OCI-LY1 (cell line): ENCODE data around the gene ANXA3.

Source experiments
- H2AFZ ChIP-seq: fragments of 200-600 bp; sonication (generic), shearing (Covaris generic); 2 replicates; pipeline ENCODE4 v1.6.0; 2014; ENCODE audit warnings: antibody characterized with exemption, mild to moderate bottlenecking, low read length
- H3F3A ChIP-seq: fragments of 200-600 bp; sonication (generic), shearing (Covaris generic); 2 replicates; pipeline ENCODE4 v1.6.0; 2014; ENCODE audit warnings: mild to moderate bottlenecking, antibody characterized with exemption, low read length, moderate library complexity; ENCODE audit not compliant: insufficient read depth
- H3K27ac ChIP-seq: fragments of 200-600 bp; sonication (generic); 2 replicates; pipeline ENCODE4 v1.5.1; 2014; ENCODE audit warnings: low read length, mixed run types, mild to moderate bottlenecking, low read depth; ENCODE audit not compliant: poor library complexity, severe bottlenecking
- H3K27me3 ChIP-seq: fragments of 200-600 bp; sonication (generic); 2 replicates; pipeline ENCODE4 v1.6.0; 2014; ENCODE audit warnings: antibody characterized with exemption, mild to moderate bottlenecking, low read length, moderate library complexity; ENCODE audit not compliant: insufficient read depth
- H3K36me3 ChIP-seq: fragments of 200-600 bp; sonication (generic); 2 replicates; pipeline ENCODE4 v1.6.1; 2014; ENCODE audit warnings: mild to moderate bottlenecking, antibody characterized with exemption, low read length, moderate library complexity, mixed read lengths; ENCODE audit not compliant: insufficient read depth
- H3K4me1 ChIP-seq: fragments of 200-600 bp; sonication (generic); 2 replicates; pipeline ENCODE4 v1.5.1; 2014; ENCODE audit warnings: mild to moderate bottlenecking, low read length, moderate library complexity; ENCODE audit not compliant: insufficient read depth, severe bottlenecking
- H3K4me2 ChIP-seq: fragments of 200-600 bp; sonication (generic), shearing (Covaris generic); 2 replicates; pipeline ENCODE4 v1.6.1; 2014; ENCODE audit warnings: low read length
- H3K4me3 ChIP-seq: fragments of 200-600 bp; sonication (generic); 2 replicates; pipeline ENCODE4 v1.5.1; 2014; ENCODE audit warnings: low read length, low read depth, mild to moderate bottlenecking, mixed read lengths; ENCODE audit not compliant: poor library complexity, severe bottlenecking
- H3K79me2 ChIP-seq: fragments of 200-600 bp; shearing (Covaris generic); 2 replicates; pipeline ENCODE4 v1.6.1; 2016; ENCODE audit warnings: mixed run types, low read length, mixed read lengths; ENCODE audit not compliant: insufficient read depth
- H3K9ac ChIP-seq: fragments of 200-600 bp; sonication (generic), shearing (Covaris generic); 2 replicates; pipeline ENCODE4 v1.6.1; 2014; ENCODE audit warnings: mild to moderate bottlenecking, low read length, mixed read lengths
- H3K9me2 ChIP-seq: fragments of 200-600 bp; sonication (generic), shearing (Covaris generic); 2 replicates; pipeline ENCODE4 v1.6.1; 2014; ENCODE audit warnings: low read depth, mild to moderate bottlenecking, low read length, mixed read lengths
- H3K9me3 ChIP-seq: fragments of 200-600 bp; shearing (Covaris generic); 2 replicates; pipeline ENCODE4 v1.6.1; 2014; ENCODE audit warnings: low read length, mixed read lengths
- H4K20me1 ChIP-seq: fragments of 200-600 bp; sonication (generic), shearing (Covaris generic); 2 replicates; pipeline ENCODE4 v1.6.0; 2016; ENCODE audit warnings: mild to moderate bottlenecking, low read length; ENCODE audit not compliant: insufficient read depth
- EZH2 ChIP-seq: fragments of 200-600 bp; sonication (generic), shearing (Covaris generic); IDR thresholded peaks from 2 replicates; pipeline ENCODE4 v1.8.0; 2017; ENCODE audit warnings: borderline replicate concordance, mixed run types, mild to moderate bottlenecking, antibody characterized with exemption, low read length, moderate library complexity, mixed read lengths
- TF ChIP-seq, protein P1 (sequence below): fragments of 200-600 bp; sonication (generic), shearing (Covaris generic); IDR thresholded peaks from 2 replicates; pipeline ENCODE4 v1.5.1; 2017; ENCODE audit warnings: mild to moderate bottlenecking, antibody characterized with exemption, low read length, moderate library complexity, mixed read lengths

The ANXA3 gene

DNA sequence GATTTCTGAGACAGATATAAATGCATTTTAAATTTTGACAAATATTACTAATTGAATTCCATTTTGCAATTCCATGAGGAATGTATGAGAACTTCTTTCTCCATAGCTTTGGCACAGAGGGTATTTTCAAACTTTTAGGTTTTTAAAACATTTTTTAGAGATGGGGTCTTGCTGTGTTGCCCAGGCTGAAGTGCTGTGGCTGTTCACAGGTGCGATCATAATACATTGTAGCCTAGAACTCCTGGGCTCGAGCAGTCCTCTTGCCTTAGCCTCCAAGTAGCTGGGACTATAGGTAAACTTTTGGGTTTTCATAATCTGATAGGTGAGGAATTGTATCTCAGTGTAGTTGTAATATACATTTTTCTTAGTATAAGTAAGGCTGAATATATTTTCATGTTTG is 53.4 kb downstream of the ANXA3 start:
- Histone ChIP-seq H3K4me3 (no peak overlapping the region), H3K79me2 (no peaks in the 10 kb centered on the region), H4K20me1 (no peaks in the 10 kb centered on the region), H3K27ac (no peak overlapping the region), H2AFZ (no peak overlapping the region), H3K9ac (no peak overlapping the region), H3K4me1 (peaks cover 2% of the 10 kb centered on the region), H3K9me3 (no peaks in the 10 kb centered on the region), H3K9me2 (no peaks in the 10 kb centered on the region), H3K4me2 (no peak overlapping the region), H3K36me3 (no peaks in the 10 kb centered on the region), H3K27me3 (no peaks in the 10 kb centered on the region), H3F3A (no peaks in the 10 kb centered on the region)
- no peak for TF ChIP-seq EZH2
- TF ChIP-seq, protein P1, sequence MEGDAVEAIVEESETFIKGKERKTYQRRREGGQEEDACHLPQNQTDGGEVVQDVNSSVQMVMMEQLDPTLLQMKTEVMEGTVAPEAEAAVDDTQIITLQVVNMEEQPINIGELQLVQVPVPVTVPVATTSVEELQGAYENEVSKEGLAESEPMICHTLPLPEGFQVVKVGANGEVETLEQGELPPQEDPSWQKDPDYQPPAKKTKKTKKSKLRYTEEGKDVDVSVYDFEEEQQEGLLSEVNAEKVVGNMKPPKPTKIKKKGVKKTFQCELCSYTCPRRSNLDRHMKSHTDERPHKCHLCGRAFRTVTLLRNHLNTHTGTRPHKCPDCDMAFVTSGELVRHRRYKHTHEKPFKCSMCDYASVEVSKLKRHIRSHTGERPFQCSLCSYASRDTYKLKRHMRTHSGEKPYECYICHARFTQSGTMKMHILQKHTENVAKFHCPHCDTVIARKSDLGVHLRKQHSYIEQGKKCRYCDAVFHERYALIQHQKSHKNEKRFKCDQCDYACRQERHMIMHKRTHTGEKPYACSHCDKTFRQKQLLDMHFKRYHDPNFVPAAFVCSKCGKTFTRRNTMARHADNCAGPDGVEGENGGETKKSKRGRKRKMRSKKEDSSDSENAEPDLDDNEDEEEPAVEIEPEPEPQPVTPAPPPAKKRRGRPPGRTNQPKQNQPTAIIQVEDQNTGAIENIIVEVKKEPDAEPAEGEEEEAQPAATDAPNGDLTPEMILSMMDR: no peak

DNA sequence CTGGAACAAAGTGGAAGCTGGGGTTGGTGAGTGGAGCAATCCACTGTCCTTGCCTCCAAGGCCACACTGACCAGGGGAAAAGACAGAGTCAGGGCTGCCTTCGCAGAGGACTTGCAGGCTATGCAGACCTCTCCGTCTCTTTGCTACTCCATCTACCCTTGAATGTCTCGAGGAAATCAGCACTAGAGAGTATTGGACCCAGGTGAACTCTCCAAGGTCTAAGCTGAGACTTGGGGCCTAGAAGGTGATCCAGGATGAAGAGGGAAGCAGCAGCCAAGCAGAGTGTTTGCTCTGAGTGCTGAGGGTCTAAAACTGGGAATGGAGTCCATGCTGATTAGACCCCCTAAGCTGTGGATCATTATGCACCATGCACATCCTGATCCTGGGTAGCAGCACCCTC is 54.5 kb downstream of the ANXA3 start:
- H3F3A ChIP-seq: no peaks in the 10 kb centered on the region
- H3K9me2 ChIP-seq: no peaks in the 10 kb centered on the region
- no peaks in the 10 kb centered on the region for H3K36me3 ChIP-seq
- no peaks in the 10 kb centered on the region for H3K27me3 ChIP-seq
- no peak overlapping the region for H2AFZ ChIP-seq
- no peak overlapping the region for H3K9ac ChIP-seq
- H3K79me2 ChIP-seq: no peaks in the 10 kb centered on the region
- no peak overlapping the region for H3K4me3 ChIP-seq
- no peaks in the 10 kb centered on the region for H4K20me1 ChIP-seq
- H3K27ac ChIP-seq: no peak overlapping the region
- H3K9me3 ChIP-seq: no peaks in the 10 kb centered on the region
- TF ChIP-seq EZH2: no peak
- TF ChIP-seq, protein P1: no peak
- no peak overlapping the region for H3K4me2 ChIP-seq
- peaks cover 13% of the 10 kb centered on the region for H3K4me1 ChIP-seq

DNA sequence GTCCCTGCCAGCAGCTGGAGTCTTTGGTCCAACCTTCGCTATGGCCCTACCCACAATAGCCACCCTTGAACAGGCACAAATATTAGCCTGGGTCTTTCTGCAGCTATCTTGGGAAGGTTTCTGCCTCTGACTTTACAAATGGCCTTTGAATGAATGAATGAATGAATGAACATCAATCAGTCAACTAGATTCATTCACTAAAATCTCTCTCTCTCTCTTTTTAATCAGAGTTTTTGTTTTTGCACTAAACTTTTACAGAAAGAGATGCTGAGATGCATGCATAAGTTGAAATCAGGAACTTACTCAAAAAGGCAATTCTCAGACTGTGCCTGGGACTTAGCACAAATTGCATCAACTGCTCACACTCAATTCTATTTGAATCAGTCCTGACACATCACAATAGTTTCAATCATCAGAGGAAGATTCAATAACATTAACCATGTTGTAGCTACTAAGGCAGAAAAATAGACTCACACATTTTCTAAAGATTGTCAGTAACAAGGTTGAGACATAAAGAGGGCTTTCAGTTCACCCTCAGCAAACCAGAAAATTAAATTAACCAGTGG is 55.0 kb downstream of the ANXA3 start:
- H3K9me2 ChIP-seq: no peaks in the 10 kb centered on the region
- no peak overlapping the region for H3K27ac ChIP-seq
- no peaks in the 10 kb centered on the region for H4K20me1 ChIP-seq
- no peaks in the 10 kb centered on the region for H3F3A ChIP-seq
- no peak overlapping the region for H3K4me2 ChIP-seq
- no peaks in the 10 kb centered on the region for H3K27me3 ChIP-seq
- no peaks in the 10 kb centered on the region for H3K79me2 ChIP-seq
- no peak overlapping the region for H3K4me3 ChIP-seq
- peaks cover 18% of the 10 kb centered on the region for H3K4me1 ChIP-seq
- no peak overlapping the region for H3K9ac ChIP-seq
- no peaks in the 10 kb centered on the region for H3K9me3 ChIP-seq
- H3K36me3 ChIP-seq: no peaks in the 10 kb centered on the region
- no peak overlapping the region for H2AFZ ChIP-seq
- TF ChIP-seq, protein P1: no peak
- TF ChIP-seq EZH2: no peak
